Lower leg skin (tissue), 3 donors: ENCODE results near the gene KCTD6.

Experiments used
- POLR2A ChIP-seq, 2 donors: fragments of 450-650 bp; IDR thresholded peaks; one replicate each; pipeline ENCODE4 v1.6.1; 2016 to 2017; ENCODE audit warnings: antibody characterized with exemption in 2 of 2, mild to moderate bottlenecking in 1 of 2, moderate library complexity in 1 of 2
- TF ChIP-seq, protein P1 (sequence below), 3 donors: fragments of 450-650 bp; IDR thresholded peaks; one replicate each; pipeline ENCODE4 v1.5.1; 2016; ENCODE audit warnings: antibody characterized with exemption in 3 of 3, mild to moderate bottlenecking in 3 of 3, moderate library complexity in 2 of 3

- TF ChIP-seq, protein P1, sequence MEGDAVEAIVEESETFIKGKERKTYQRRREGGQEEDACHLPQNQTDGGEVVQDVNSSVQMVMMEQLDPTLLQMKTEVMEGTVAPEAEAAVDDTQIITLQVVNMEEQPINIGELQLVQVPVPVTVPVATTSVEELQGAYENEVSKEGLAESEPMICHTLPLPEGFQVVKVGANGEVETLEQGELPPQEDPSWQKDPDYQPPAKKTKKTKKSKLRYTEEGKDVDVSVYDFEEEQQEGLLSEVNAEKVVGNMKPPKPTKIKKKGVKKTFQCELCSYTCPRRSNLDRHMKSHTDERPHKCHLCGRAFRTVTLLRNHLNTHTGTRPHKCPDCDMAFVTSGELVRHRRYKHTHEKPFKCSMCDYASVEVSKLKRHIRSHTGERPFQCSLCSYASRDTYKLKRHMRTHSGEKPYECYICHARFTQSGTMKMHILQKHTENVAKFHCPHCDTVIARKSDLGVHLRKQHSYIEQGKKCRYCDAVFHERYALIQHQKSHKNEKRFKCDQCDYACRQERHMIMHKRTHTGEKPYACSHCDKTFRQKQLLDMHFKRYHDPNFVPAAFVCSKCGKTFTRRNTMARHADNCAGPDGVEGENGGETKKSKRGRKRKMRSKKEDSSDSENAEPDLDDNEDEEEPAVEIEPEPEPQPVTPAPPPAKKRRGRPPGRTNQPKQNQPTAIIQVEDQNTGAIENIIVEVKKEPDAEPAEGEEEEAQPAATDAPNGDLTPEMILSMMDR (IDR thresholded peaks at IDR 0.05), result no peak
- TF ChIP-seq POLR2A (IDR thresholded peaks at IDR 0.05), result no peak
Measured at GRCh38 chr3:58462829-58463180, 29.1 kb upstream of the KCTD6 start.
